ENCODE results near the gene ZKSCAN8. TPM values are rescaled to one million over a fixed set of nuclear protein-coding genes. Genes with fewer than 3 reads are reported as not detected.

Gene ZKSCAN8
- polyA plus RNA-seq, 10 donors: 16.7 to 29.7 (median 22.2) TPM

DNA sequence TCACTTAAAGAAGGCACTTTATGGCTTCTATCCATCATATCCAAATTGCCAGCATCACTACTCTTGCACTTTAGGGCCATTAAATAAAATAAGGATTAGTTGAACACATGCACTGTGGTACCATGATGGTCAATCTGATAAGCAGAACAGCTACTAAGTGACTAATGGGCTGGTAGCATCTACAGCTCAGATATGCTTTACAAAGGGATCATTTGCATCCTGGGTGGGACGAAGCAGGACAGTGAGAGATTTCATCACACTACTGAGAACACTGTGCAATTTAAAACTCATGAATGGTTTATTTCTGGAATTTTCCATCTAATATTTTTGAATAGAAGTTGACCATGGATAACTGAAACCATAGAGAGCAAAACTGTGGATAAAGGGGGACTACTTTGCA lies 58.3 kb downstream of the ZKSCAN8 start:
- DNase-seq: no peak

DNA sequence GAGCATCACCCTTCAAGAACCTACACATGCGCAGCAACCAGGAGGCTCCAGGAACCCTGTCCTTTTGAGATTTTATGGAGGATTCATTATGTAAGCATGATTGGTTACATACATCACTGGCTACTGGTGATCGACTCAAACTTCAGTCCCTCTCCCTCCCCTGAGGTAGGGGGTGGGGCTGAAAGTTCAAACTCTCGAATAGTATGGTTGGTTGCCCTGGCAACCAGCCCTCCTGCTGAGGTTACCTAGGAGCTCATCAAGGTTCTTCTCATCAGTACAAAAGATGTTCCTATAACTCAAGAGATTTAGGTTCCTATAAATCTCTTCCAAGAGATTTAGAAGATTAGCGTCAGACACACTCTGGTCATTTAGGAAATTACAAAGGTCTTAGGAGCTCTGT lies 61.5 kb downstream of the ZKSCAN8 start:
- no peak for DNase-seq

GRCh38 chr6:28205879-28206278 lies 64.2 kb downstream of the ZKSCAN8 start:
- no peak for DNase-seq

GRCh38 chr6:28206527-28206926 lies 64.8 kb downstream of the ZKSCAN8 start:
- no peak for DNase-seq

- DNase-seq: peak in 1 of 3 donors; percentile 43
These were observed 65.3 kb downstream of the ZKSCAN8 start for GRCh38 chr6:28206928-28207509.

- peak in 1 of 3 donors; percentile 62 for DNase-seq
These were observed 65.9 kb downstream of the ZKSCAN8 start for GRCh38 chr6:28207510-28208110.

GRCh38 chr6:28208111-28208659 lies 66.5 kb downstream of the ZKSCAN8 start:
- peak in 1 of 3 donors; percentile 53 for DNase-seq

Other genes with a start within 250 kb of the ZKSCAN8 start
- gene OR2B2, start 229.5 kb upstream of the ZKSCAN8 start, polyA plus RNA-seq (ENCODE audit: insufficient read length in 10 of 10): not detected
- under 1 TPM in 1 of 10 donors, not detected in 9; 0.13 TPM for gene OR2B6, start 184.6 kb upstream of the ZKSCAN8 start, polyA plus RNA-seq (ENCODE audit: insufficient read length in 10 of 10)
- 1 to 10 TPM in 1 of 10 donors, under 1 TPM in 9; 0.29 to 1.1 (median 0.45) TPM for gene ZNF165, start 61.3 kb upstream of the ZKSCAN8 start, polyA plus RNA-seq (ENCODE audit: insufficient read length in 10 of 10)
- 1 to 10 TPM; 3.1 to 5.1 (median 4.1) TPM for gene ZSCAN16, start 17.3 kb upstream of the ZKSCAN8 start, polyA plus RNA-seq (ENCODE audit: insufficient read length in 10 of 10)
- gene ZSCAN9, start 83.4 kb downstream of the ZKSCAN8 start, polyA plus RNA-seq (ENCODE audit: insufficient read length in 10 of 10): 10 to 100 TPM; 16.7 to 29.1 (median 24.3) TPM
- gene ZKSCAN4, start 110.4 kb downstream of the ZKSCAN8 start, polyA plus RNA-seq (ENCODE audit: insufficient read length in 10 of 10): 1 to 10 TPM; 4.2 to 6.6 (median 5.5) TPM
- 1 to 10 TPM in 8 of 10 donors, under 1 TPM in 2; 0.85 to 1.9 (median 1.4) TPM for gene NKAPL, start 117.4 kb downstream of the ZKSCAN8 start, polyA plus RNA-seq (ENCODE audit: insufficient read length in 10 of 10)
- gene ZSCAN26, start 125.3 kb downstream of the ZKSCAN8 start, polyA plus RNA-seq (ENCODE audit: insufficient read length in 10 of 10): 10 to 100 TPM; 16.6 to 25.7 (median 20.8) TPM
- 1 to 10 TPM; 5.2 to 9.1 (median 6.8) TPM for gene PGBD1, start 139.7 kb downstream of the ZKSCAN8 start, polyA plus RNA-seq (ENCODE audit: insufficient read length in 10 of 10)
- 10 to 100 TPM in 1 of 10 donors, 1 to 10 TPM in 9; 6.0 to 11.2 (median 8.6) TPM for gene ZSCAN31, start 194.3 kb downstream of the ZKSCAN8 start, polyA plus RNA-seq (ENCODE audit: insufficient read length in 10 of 10)
- 1 to 10 TPM; 4.4 to 7.4 (median 6.2) TPM for gene ZKSCAN3, start 208.1 kb downstream of the ZKSCAN8 start, polyA plus RNA-seq (ENCODE audit: insufficient read length in 10 of 10)

All from muscle of back (tissue), 11 donors.